ENCODE measurements around the gene HPSE2.
"Not testable (repeated sequence)": the region's sequence is repeated elsewhere in the genome, so short reads cannot be mapped to it uniquely, and the experiment has no call there.

The HPSE2 gene

DNA sequence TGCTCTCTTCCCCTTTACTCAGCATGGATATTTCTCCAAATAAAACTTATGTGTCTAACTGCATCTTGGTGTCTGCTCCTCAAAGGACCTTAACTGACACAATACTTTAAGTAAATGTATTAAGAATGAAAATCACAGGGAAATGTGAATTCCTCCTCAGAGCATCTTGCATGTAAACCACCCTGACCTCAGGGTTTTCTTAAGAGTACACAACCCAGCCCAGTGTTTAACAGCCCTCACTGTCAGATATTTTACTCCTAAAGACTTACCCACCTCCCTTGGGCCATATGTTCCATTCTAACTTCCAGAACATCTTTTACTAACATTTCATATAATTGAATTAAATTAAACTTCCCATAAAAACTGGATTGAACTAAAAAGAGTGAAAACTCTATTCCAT, 315.3 kb downstream of the HPSE2 start:
- H3K9ac ChIP-seq (ENCODE audit: low read depth, low read length): no peak overlapping the region
- H3K27ac ChIP-seq (ENCODE audit: low read depth, low read length): no peak overlapping the region
- no peak overlapping the region for H3K4me3 ChIP-seq (ENCODE audit: low read depth, low read length)
- H3K27me3 ChIP-seq (ENCODE audit: control insufficient read depth, insufficient read depth, low read length): no peaks in the 10 kb centered on the region
- H3K36me3 ChIP-seq (ENCODE audit: control insufficient read depth, insufficient read depth, low read length): no peaks in the 10 kb centered on the region
- H3K9me3 ChIP-seq (ENCODE audit: control insufficient read depth, insufficient read depth, low read length): no peaks in the 10 kb centered on the region
- H3K4me1 ChIP-seq (ENCODE audit: control insufficient read depth, insufficient read depth, low read length): 0 out of 2 replicates have a peak, but pooled peaks cover 5% of the 10 kb centered on the region

DNA sequence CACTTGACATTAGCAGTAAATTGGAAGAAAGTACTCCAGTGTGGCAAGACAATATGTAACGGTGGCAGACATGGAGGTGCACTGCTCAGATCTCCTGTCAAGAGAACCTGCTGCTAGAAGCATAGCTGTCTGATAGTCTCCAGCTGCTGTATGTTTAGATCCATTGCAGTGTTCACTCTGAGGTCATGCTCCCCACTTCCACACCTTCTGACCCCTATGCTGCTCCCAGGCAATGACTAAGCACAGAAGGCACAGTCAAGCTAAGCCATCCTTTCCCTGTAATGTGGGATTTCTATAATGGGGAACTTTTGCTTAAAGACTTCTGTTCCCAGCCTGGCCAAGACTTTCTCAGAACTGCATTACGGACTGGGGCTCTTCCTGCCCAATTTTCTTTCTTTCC, 315.8 kb downstream of the HPSE2 start:
- no peak overlapping the region for H3K4me3 ChIP-seq (ENCODE audit: low read depth, low read length)
- H3K4me1 ChIP-seq (ENCODE audit: control insufficient read depth, insufficient read depth, low read length): 0 out of 2 replicates have a peak, but pooled peaks cover 5% of the 10 kb centered on the region
- no peaks in the 10 kb centered on the region for H3K27me3 ChIP-seq (ENCODE audit: control insufficient read depth, insufficient read depth, low read length)
- H3K27ac ChIP-seq (ENCODE audit: low read depth, low read length): no peak overlapping the region
- H3K36me3 ChIP-seq (ENCODE audit: control insufficient read depth, insufficient read depth, low read length): no peaks in the 10 kb centered on the region
- no peaks in the 10 kb centered on the region for H3K9me3 ChIP-seq (ENCODE audit: control insufficient read depth, insufficient read depth, low read length)
- H3K9ac ChIP-seq (ENCODE audit: low read depth, low read length): no peak overlapping the region

DNA sequence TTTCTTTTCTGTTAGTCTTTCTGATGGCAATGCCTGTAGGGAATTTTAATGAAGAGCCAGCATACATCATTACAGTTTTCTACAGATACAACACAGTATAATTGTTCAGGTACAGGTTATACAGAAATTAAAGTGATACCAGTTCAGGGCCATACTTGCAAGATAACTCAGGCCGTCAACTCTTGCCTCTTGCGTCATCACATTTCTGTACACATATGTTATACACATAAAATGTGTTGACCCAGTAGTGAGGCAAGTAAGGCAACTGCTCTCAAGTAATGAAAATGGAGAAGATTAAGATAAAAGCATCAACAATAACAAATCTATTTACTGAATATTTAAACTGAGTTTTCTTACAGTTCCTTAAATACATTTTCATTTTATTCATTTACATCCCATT, 317.8 kb downstream of the HPSE2 start:
- Histone ChIP-seq H3K4me1 (ENCODE audit: control insufficient read depth, insufficient read depth, low read length) (0 out of 2 replicates have a peak, but pooled peaks cover 5% of the 10 kb centered on the region), H3K4me3 (ENCODE audit: low read depth, low read length) (no peak overlapping the region), H3K9me3 (ENCODE audit: control insufficient read depth, insufficient read depth, low read length) (no peaks in the 10 kb centered on the region)

DNA sequence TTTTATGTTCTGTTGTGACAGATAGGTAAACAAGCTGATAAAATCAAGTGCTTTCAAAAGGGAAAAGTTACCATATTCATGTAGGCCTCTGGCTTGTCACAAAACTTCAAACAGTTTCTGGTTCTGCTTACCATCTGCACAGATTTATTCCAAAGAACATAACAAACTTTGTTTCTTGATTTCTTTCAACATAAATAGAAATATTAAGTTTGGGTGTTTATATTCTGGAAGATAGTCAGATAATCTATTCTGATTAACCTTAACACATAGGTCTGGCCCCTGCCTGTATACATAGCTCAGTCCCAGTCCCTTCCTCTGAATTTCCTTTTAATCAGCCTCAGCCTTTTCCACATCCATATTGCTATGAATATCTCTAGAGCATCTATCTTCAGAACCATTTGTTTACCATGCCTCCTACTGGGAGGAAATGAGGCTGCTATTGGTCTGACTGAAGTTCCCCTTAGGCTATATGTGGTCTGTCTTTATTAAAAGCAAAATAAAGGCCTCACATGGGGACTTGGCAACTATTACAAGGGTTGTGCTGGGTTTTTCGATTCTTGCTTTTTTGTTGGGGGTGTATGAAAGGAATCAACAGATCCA, 319.0 kb downstream of the HPSE2 start:
- Histone ChIP-seq H3K27me3 (ENCODE audit: control insufficient read depth, insufficient read depth, low read length) (no peaks in the 10 kb centered on the region), H3K4me3 (ENCODE audit: low read depth, low read length) (no peak overlapping the region), H3K4me1 (ENCODE audit: control insufficient read depth, insufficient read depth, low read length) (0 out of 2 replicates have a peak, but pooled peaks cover 5% of the 10 kb centered on the region), H3K27ac (ENCODE audit: low read depth, low read length) (no peak overlapping the region), H3K9me3 (ENCODE audit: control insufficient read depth, insufficient read depth, low read length) (no peaks in the 10 kb centered on the region), H3K9ac (ENCODE audit: low read depth, low read length) (no peak overlapping the region), H3K36me3 (ENCODE audit: control insufficient read depth, insufficient read depth, low read length) (no peaks in the 10 kb centered on the region)

More for the DNA sequence above, 317.8 kb downstream of the HPSE2 start:
- Histone ChIP-seq H3K27ac (ENCODE audit: low read depth, low read length) (no peak overlapping the region), H3K27me3 (ENCODE audit: control insufficient read depth, insufficient read depth, low read length) (no peaks in the 10 kb centered on the region), H3K36me3 (ENCODE audit: control insufficient read depth, insufficient read depth, low read length) (no peaks in the 10 kb centered on the region), H3K9ac (ENCODE audit: low read depth, low read length) (no peak overlapping the region)

DNA sequence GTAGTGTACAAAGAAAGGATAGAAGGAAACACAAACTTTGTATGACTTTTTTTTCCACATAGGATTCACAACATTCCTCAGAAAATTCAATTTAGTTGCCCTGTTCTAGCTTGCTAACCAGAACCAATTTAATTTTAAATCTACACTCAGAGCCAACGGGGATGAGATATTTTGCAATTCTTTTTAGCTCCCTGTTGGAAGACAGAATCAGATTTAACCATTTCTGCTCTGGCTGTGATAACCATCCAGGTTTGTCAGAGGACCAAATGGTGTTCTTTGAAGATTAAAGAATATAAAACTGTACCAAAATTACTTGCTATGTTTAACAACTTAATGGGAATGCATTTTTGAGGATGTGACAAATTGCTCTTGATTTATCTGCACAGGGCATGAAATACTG, 319.7 kb downstream of the HPSE2 start:
- H3K9ac ChIP-seq (ENCODE audit: low read depth, low read length): no peak overlapping the region
- H3K36me3 ChIP-seq (ENCODE audit: control insufficient read depth, insufficient read depth, low read length): no peaks in the 10 kb centered on the region
- no peak overlapping the region for H3K4me3 ChIP-seq (ENCODE audit: low read depth, low read length)
- H3K9me3 ChIP-seq (ENCODE audit: control insufficient read depth, insufficient read depth, low read length): no peaks in the 10 kb centered on the region
- no peaks in the 10 kb centered on the region for H3K27me3 ChIP-seq (ENCODE audit: control insufficient read depth, insufficient read depth, low read length)
- H3K27ac ChIP-seq (ENCODE audit: low read depth, low read length): no peak overlapping the region
- H3K4me1 ChIP-seq (ENCODE audit: control insufficient read depth, insufficient read depth, low read length): 0 out of 2 replicates have a peak, but pooled peaks cover 5% of the 10 kb centered on the region

DNA sequence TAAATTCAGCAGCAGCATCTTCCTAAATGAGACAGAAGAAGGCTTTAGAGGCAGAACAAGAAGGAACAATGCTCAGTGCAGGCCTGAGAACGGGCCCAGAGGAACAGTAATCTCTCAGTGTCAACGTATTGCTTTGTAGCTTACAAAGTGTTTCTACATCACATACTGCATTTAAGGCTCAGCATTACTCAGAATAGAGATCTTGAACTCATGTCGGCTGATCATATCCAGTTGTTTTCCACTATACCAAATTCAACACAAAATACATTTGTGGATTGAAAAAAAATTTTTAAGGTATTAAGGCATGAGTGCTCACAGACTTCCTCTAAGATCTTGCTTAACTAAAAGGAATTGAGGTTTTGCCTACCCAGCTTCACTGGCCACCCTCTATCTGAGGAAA, 325.1 kb downstream of the HPSE2 start:
- H3K4me1 ChIP-seq (ENCODE audit: control insufficient read depth, insufficient read depth, low read length): no peaks in the 10 kb centered on the region
- H3K27me3 ChIP-seq (ENCODE audit: control insufficient read depth, insufficient read depth, low read length): no peaks in the 10 kb centered on the region
- no peak overlapping the region for H3K27ac ChIP-seq (ENCODE audit: low read depth, low read length)
- H3K9me3 ChIP-seq (ENCODE audit: control insufficient read depth, insufficient read depth, low read length): no peaks in the 10 kb centered on the region
- H3K9ac ChIP-seq (ENCODE audit: low read depth, low read length): no peak overlapping the region
- no peaks in the 10 kb centered on the region for H3K36me3 ChIP-seq (ENCODE audit: control insufficient read depth, insufficient read depth, low read length)
- no peak overlapping the region for H3K4me3 ChIP-seq (ENCODE audit: low read depth, low read length)

DNA sequence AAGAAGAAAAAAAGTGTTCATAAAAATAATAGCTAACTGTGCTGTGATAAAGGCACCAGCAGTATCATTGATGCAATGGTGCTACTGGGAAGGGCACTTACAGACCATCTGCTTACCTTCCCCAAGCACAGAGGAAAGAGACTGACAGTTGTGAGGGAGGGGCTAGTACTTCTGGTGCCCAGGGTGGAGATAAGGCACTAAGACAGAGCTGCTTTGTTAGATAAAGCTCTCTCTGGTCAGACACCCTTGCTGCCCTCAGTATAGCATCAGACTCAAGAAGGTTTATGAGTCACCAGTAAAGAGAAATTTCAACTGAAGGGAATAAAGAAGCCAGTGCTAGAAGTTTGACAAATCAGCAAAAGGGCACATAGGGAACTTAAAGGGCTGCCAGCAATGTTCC, 325.6 kb downstream of the HPSE2 start:
- no peaks in the 10 kb centered on the region for H3K9me3 ChIP-seq (ENCODE audit: control insufficient read depth, insufficient read depth, low read length)
- no peaks in the 10 kb centered on the region for H3K36me3 ChIP-seq (ENCODE audit: control insufficient read depth, insufficient read depth, low read length)
- no peaks in the 10 kb centered on the region for H3K4me1 ChIP-seq (ENCODE audit: control insufficient read depth, insufficient read depth, low read length)
- no peak overlapping the region for H3K27ac ChIP-seq (ENCODE audit: low read depth, low read length)
- no peaks in the 10 kb centered on the region for H3K27me3 ChIP-seq (ENCODE audit: control insufficient read depth, insufficient read depth, low read length)
- no peak overlapping the region for H3K4me3 ChIP-seq (ENCODE audit: low read depth, low read length)
- no peak overlapping the region for H3K9ac ChIP-seq (ENCODE audit: low read depth, low read length)

DNA sequence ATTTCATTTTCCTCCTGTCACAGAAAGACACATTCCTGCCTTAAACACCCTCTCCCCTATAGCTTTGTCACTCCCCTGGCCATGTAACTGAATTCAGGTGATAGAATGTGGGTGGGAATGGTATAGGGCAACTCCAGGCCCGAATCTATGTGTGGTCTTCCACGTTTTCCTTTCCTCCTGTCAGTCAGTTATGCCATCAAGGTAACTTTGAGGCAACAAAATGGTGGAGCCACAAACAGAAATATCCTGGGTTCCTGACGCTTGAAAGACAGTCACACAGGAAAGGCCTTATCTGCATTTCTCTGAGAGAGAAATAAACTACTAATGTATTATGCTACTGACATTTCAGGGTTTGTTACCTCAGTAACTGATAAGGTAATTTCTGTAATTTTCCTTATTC, 326.8 kb downstream of the HPSE2 start:
- Histone ChIP-seq H3K9ac (ENCODE audit: low read depth, low read length) (no peak overlapping the region), H3K36me3 (ENCODE audit: control insufficient read depth, insufficient read depth, low read length) (no peaks in the 10 kb centered on the region), H3K4me3 (ENCODE audit: low read depth, low read length) (no peak overlapping the region), H3K4me1 (ENCODE audit: control insufficient read depth, insufficient read depth, low read length) (no peaks in the 10 kb centered on the region), H3K27ac (ENCODE audit: low read depth, low read length) (no peak overlapping the region), H3K27me3 (ENCODE audit: control insufficient read depth, insufficient read depth, low read length) (no peaks in the 10 kb centered on the region), H3K9me3 (ENCODE audit: control insufficient read depth, insufficient read depth, low read length) (no peaks in the 10 kb centered on the region)

DNA sequence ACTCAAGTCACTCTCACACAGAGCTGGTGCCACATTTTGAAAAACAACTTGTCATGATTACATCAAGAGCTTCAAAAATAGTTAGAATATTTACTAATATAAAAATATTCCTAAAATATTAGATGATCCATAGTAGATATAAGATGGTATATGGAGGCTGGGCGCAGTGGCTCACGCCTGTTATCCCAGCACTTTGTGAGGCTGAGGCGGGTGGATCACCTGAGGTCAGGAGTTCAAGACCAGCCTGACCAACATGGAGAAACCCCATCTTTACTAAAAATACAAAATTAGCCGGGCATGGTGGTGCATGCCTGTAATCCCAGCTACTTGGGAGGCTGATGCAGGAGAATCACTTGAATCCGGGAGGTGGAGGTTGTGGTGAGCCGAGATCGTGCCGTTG, 327.4 kb downstream of the HPSE2 start:
- H3K27me3 ChIP-seq (ENCODE audit: control insufficient read depth, insufficient read depth, low read length); H3K9ac ChIP-seq (ENCODE audit: low read depth, low read length); H3K36me3 ChIP-seq (ENCODE audit: control insufficient read depth, insufficient read depth, low read length); H3K4me3 ChIP-seq (ENCODE audit: low read depth, low read length); H3K27ac ChIP-seq (ENCODE audit: low read depth, low read length); H3K4me1 ChIP-seq (ENCODE audit: control insufficient read depth, insufficient read depth, low read length); H3K9me3 ChIP-seq (ENCODE audit: control insufficient read depth, insufficient read depth, low read length): not testable (repeated sequence)

DNA sequence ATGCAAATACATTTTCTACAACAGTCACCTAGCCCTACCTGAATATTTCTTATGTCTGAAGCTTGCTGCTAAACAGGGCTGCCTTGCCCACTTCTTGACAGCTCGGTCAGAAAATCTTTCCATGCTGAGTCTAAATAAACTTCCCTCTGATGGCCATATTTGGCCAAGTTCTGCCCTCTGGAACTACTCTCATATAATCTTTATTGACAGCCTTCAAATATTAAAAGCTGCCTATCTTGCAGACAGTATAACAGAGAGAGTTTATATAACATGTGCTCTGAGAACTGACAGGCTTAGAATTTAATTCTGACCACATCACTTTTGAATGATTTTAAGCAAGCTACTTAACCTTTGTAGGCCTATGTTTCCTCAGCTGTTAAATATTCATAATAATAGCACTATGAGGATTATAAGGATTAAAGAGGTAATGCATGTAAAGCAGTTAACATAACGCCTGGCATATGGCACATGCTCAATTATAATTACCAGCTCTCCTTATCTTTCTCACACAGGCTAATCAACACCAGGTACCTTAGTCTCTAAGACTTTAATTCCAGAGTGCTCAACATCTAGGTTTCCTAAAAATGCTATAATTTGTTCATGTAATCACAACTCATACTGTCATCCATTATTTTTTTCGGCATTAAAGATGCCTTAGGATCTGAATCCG, 334.1 kb downstream of the HPSE2 start:
- Histone ChIP-seq H3K36me3 (ENCODE audit: control insufficient read depth, insufficient read depth, low read length) (no peaks in the 10 kb centered on the region), H3K27me3 (ENCODE audit: control insufficient read depth, insufficient read depth, low read length) (no peaks in the 10 kb centered on the region), H3K27ac (ENCODE audit: low read depth, low read length) (no peak overlapping the region), H3K4me1 (ENCODE audit: control insufficient read depth, insufficient read depth, low read length) (no peaks in the 10 kb centered on the region; the same call in 1 of the 2 replicates), H3K9me3 (ENCODE audit: control insufficient read depth, insufficient read depth, low read length) (no peaks in the 10 kb centered on the region), H3K4me3 (ENCODE audit: low read depth, low read length) (no peak overlapping the region), H3K9ac (ENCODE audit: low read depth, low read length) (no peak overlapping the region)

DNA sequence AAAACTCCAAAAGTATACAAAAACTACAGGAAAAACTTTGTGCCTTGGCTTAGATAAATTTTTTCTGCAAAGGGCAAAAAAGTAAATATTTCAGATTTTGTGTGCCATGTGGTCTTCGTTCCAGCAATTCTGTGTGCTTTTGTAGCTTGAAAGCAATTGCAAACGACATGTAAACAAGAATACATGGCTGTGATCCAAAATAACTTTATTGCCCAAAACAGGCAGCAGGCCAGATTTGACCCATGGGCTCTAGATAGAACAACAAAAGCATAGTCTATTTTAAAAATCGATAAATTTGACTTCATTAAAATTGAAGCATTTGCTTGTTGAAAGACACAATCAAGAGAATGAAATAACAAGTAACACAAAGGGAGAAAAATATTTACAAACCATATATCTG, 336.6 kb downstream of the HPSE2 start:
- H3K9ac ChIP-seq (ENCODE audit: low read depth, low read length): no peak overlapping the region
- no peaks in the 10 kb centered on the region for H3K36me3 ChIP-seq (ENCODE audit: control insufficient read depth, insufficient read depth, low read length)
- H3K9me3 ChIP-seq (ENCODE audit: control insufficient read depth, insufficient read depth, low read length): no peaks in the 10 kb centered on the region
- H3K27ac ChIP-seq (ENCODE audit: low read depth, low read length): no peak overlapping the region
- no peaks in the 10 kb centered on the region for H3K27me3 ChIP-seq (ENCODE audit: control insufficient read depth, insufficient read depth, low read length)
- no peaks in the 10 kb centered on the region; the same call in 1 of the 2 replicates for H3K4me1 ChIP-seq (ENCODE audit: control insufficient read depth, insufficient read depth, low read length)
- no peak overlapping the region for H3K4me3 ChIP-seq (ENCODE audit: low read depth, low read length)
